Measurements from ENCODE around the gene DHPS. TPM values are rescaled to one million over a fixed set of nuclear protein-coding genes. Genes with fewer than 3 reads are reported as not detected.
"Not testable (repeated sequence)": the region's sequence is repeated elsewhere in the genome, so short reads cannot be mapped to it uniquely, and the experiment has no call there.

The DHPS gene
- total RNA-seq, 1 donor from 2014 or later: 92.9 TPM

DNA sequence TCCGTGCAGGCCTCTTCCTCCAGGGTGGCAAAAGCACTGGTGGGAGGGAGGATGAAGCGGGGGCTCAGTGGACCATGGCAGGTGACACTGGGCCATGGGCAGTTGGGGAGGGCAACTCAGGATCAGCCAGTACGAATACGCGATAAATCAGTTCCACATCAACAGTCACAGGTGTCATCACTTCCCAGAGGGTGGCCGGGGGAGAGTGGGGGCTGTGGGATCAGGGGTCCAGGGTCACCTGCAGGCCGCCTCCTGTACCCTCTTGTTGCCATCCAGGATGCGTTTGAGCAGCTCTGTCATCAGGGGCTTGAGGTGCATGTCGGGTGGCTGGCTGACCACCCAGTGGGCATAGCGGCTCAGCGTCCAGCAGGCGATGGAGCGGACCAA, 24.6 kb upstream of the DHPS start:
- FAIRE-seq (no peak), DNase-seq (ENCODE audit: low spot score in 2 of 2) (no peak)

DNA sequence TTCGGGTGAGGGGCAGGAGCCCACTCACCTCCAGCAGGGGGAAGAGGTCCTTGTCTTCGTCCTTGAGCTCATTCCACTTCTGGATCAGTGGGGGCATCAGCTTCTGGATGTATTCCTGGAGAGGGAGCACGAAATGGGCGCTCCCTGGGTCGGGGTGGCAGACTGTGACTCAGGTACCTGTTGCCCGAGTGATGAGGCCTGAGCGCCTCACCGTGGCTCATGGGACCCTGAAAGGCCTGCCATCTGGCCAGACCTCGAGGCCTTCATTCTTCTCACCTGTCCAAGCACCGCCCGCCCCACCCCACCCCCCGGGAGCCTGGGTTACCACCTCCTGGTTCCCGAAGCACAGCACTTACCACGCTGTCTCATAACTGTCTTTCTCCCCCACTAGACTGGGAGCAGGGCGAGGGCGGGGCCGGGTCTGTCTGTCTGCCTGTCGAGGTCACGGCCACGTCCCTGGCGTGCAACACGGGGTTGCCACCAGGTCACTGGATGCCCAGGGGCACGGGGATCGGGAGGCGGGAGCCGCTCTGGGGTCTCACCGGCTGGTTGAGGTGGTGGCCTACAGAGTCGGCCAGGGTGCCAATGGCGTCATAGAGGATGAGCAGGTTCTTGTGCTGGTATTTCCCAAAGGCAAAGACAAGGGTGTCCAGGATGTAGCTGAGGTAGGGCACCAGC, 24.1 kb upstream of the DHPS start:
- DNase-seq (ENCODE audit: low spot score in 2 of 2): no peak
- FAIRE-seq: no peak

DNA sequence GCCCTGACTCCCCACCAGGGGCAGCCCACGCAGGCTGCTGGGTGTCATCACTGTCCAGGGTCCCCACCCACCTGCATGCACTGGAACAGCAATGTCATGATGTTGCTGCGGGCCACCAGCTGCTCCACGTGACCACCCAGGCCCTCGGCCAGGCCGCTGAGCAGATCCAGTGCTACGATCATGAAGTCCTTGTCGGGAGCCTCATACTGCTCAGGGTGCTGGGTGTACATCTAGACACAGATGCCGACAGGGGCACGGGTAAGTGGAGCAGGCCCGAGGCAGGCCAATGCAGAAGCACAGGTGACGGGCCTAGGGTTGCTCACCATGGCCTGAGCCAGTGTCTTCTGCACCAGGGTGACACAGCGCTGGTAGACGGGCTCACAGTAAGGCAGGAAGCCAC, 23.5 kb upstream of the DHPS start:
- DNase-seq (ENCODE audit: low spot score in 2 of 2) (no peak), FAIRE-seq (no peak)

DNA sequence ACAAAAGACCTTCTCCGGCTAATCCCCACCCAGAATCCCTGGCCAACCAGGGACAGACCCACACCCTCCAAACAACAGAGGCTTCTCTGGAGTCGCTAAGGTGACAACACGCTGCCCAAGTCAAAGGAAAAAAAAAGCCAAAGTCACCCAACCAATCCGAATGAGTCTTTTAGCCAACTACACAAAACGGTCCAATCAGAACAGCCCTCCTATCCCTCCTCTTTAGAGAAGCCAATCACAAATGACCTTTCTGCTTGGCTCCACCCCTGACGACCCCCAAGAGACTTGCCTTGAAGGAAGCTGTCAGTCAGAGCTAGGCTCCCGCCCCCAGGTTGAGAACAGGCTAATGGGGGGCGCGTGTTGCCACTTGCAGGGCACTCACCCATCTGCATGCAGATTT, 21.4 kb upstream of the DHPS start:
- peak in 1 of 2 donors; percentile 50 for DNase-seq (ENCODE audit: low spot score in 2 of 2)

DNA sequence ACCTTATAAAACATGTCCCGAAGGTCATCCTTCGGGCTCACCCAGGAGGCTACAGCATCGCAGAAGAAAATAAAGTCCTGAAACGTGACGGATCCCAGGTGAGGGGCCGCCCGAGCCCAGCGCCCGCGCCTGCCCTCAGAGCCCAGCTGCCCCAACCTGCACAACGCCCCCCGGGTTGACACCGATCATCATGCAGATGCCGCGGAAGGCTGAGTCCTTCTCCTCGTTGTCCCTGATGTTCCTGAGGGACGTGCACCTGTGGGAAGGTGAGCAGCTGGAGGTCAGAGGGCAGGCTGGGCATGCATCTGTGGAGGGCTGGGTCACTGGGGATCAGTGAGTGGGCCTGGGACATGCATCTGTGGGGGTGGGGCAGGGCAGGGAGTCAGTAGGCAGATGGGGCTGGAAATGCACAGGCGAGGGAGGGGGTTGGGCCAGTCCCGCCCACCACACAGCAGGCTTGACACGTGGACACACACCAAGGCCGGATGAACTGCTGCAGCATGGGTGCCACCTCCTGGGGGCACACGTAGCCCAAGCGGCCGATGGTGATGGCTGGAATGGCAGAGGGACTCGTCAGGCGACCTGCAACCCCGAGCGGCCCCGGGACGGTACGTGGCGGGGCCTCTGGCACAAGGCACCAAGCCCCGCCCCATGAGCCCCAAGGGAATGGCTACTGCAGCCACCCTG, 20.1 kb upstream of the DHPS start:
- FAIRE-seq (no peak), DNase-seq (ENCODE audit: low spot score in 2 of 2) (no peak)

More for the DNA sequence above, 21.4 kb upstream of the DHPS start:
- FAIRE-seq: no peak

DNA sequence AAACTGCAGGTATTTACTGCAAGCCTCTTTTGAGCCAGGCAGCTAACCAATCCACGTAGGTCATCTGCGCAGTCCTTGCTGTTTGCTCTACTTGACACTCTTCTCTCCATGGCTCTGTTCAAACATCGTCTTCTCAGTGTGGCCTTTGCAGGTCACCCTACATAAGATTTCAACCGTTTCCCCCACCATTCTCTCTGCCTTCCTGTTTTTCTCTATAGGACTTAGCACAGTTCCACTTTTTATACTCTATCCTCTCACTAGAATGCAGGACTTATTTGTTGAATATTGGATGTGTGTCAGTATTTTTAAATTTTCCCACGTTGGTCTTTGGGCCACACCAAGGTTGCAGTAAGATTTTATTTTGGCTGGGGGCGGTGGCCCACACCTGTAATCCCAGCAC, 16.5 kb upstream of the DHPS start:
- FAIRE-seq: no peak
- DNase-seq (ENCODE audit: low spot score in 2 of 2): no peak

DNA sequence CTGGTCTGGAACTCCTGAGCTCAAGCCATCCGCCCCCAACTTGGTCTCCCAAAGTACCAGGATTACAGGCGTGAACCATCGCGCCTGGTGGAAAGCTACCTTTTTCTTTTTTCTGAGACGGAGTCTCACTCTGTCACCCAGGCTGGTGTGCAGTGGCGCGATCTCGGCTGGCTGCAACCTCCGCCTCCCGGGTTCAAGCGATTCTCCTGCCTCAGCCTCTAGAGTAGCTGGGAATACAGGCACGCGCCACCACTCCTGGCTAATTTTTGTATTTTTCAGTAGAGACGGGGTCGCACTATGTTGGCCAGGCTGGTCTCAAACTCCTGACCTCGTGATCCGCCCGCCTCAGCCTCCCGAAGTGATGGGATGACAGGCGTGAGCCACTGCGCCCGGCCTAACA, 15.7 kb upstream of the DHPS start:
- DNase-seq (ENCODE audit: low spot score in 2 of 2); FAIRE-seq: not testable (repeated sequence)

DNA sequence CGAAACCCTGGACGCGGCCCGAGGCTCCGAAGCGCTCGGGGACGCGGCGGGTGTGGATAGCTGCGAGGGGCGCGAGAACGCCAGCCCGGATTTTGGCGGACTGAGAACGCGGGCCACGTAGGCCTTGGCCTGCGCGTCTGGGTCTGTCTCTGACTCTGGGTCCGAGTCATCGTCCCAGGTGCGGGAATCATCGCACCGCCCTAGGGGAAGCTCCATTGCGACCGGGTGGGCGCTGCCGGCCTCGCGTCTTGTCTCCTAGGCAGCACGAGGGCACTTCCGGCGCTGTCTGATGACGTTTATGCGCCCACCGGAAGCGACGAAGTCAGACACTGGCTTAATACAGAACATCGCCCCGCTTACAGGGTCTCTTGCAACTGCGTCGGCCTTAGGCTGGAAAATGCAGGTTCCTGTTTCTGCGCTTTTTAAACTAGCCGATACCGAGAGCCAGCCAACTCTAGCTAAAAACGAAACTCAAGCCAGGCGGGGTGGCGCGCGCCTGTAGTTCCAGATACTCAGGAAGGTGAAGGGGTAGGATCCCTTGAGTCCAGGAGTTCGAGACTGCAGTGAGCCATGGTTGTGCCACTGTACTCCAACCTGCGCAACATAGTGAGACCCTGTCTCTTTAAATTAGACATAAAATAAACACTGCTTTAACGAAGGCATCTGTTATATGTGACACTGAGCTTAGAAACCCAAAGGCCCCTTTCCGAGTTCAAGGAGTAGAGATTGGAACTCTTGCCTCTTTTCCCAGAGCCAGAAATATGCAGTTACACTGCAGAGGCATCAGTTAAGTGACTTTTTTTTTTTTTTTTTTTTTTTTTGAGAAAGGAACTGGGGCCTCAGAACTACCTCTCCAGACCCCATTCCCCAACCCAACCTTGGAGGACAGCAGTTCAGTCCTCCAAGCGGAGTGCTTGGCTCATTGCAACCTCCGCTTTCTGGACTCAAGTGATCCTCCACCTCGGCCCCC, 15.0 kb upstream of the DHPS start, which contains the start of gene FBXW9:
TSS of gene FBXW9 (minus strand) at position 266 of the 970 bp plus-strand sequence. CDS start at position 216, 50 bp downstream.
- FAIRE-seq (no peak), DNase-seq (ENCODE audit: low spot score in 2 of 2) (peak; percentile 100)

DNA sequence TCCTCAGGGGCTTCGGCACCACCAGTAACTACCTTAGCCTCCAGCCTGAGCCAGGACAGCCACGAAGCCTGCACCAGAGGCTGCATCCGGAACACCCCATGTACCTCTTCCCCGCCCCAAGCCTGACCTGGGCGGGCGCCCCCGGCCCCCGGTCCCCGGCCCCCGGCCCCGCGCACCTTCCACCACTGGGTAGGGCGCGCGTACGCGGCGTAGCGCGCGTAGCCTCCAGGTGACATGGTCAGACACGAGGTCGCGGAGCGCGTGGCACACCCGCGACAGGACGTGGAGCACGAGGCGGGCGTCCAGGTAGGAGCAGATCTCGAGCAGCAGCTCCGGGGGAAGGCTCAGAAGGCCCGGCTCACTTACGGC, 14.3 kb upstream of the DHPS start:
- no peak for DNase-seq (ENCODE audit: low spot score in 2 of 2)

DNA sequence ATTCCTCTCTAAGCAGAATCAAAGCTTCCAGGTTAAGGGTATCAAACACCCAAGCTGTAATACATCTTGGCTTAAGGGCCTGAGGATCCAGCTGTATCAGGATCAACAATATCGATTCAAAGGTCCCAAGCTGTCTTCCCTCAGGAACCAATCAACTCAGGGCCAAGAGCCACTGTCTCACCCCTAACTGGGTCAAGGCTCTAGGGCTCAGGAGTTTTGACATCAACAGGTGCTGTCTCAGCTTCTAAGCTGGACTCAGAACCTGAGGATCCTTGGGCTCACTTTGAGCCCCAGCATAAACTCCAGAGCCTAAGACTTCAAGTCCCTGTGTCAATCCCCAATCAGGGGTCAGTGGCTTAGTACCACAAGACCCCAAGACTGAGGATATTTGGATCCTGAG, 13.8 kb upstream of the DHPS start:
- no peak for FAIRE-seq
- DNase-seq (ENCODE audit: low spot score in 2 of 2): no peak

More for the DNA sequence above, 14.3 kb upstream of the DHPS start:
- FAIRE-seq: no peak

DNA sequence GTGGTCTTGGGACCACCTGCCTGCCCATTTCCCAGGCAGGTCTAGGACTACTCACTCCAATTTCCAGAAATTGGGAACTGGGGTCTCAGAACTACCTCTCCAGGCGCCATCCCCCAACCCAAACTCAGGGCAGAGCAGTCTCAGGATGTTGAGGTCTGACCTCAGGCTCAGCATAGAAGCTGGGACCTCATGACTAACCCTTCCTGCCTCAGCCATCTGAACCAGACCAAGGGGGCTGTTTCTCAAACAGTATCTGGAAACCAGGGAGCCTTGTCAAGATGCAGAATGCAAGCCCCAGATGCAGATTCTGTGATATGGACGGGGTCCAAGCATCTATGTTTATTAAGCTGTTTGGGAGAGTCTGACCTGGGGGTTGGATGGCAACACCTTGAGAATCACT, 13.4 kb upstream of the DHPS start:
- FAIRE-seq: no peak
- no peak for DNase-seq (ENCODE audit: low spot score in 2 of 2)

DNA sequence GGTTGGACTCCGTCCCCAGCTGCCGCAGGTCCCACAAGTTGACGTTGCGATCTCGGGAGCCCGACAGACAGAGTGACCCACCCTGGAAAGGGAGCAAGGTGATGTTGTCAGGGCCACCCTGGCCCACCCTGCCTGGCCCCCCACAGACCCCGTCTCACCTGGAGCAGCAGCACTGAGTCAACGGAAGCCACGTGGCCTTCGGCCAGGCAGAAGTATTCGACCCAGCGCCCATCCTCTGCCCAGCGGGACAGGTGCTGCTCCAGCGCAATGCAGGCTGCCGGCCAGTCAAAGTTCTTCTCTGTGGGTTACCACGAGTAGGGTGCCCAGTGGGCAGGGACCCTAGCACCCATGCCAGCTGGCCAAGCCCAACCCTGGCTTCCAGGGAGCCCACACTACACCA, 13.0 kb upstream of the DHPS start:
- FAIRE-seq (no peak), DNase-seq (ENCODE audit: low spot score in 2 of 2) (no peak)

DNA sequence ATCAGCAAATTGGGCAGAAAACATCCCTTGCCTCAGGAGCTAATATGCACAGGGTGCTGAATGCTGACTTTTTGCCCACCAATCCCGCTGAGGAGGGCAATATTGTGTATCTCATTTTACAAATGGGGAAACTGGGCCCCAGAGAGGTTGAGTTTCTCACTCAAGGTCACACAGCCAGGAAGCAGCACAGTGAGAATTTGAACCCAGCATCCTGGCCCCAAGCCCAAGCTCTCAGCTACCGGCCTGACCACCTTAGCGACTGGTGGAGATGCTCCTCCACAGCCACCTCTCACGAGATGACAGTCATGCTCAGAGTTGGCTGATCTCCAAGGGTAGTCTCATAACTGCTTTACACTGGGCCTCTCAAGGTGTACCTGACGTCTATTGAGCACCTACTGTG, 11.3 kb upstream of the DHPS start:
- DNase-seq (ENCODE audit: low spot score in 2 of 2) (no peak), FAIRE-seq (no peak)

DNA sequence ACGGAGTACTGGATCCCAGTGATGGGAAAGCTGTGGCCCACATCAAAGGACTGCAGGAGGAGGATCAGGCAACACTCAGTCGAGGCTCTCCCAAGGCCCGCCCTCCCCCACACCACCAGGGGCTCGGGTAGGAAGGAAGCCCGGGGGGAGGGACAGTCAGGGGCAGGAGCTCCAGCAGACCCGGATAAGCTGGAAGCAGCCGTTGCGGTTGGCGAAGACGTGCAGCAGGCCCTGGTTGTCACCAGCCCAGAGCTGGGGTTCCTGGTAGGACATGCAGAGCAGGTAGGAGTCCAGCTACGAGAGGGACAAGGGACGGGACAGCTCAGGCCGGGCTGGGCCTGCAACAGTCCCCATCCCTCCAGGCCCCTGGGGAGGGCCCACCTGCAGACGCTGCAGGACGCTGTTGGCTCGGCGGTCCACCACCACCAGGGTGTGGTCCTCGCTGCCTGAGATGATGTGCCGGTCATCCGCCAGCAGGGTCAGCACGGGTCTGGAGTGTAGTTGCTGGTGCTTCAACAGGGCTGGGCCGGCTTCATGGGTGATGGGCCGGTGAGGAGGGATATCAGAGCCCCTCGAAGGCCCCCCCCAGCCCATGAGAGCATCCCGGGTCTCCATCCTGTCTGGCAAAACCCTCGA, 8.0 kb upstream of the DHPS start:
- FAIRE-seq (no peak), DNase-seq (ENCODE audit: low spot score in 2 of 2) (no peak)

DNA sequence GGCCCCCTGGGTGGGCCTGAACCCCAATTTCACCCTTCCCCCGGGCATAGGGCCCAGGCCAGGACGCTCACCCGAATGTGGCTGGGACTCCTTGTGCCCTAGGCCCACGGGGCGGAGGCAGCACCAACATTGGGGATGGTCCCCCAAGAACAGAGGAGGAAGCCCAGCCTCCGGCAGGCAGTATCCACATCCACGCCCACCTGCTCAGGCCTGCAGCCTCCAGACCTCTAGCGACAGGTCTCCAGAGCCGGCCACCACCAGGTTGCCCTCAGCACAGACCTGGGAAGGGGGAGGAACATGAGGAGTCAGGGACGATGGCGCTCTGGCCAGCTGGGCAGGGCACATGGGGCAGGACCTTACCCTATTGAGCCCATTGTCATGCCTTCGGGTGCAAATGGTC, 7.3 kb upstream of the DHPS start:
- no peak for DNase-seq (ENCODE audit: low spot score in 2 of 2)

DNA sequence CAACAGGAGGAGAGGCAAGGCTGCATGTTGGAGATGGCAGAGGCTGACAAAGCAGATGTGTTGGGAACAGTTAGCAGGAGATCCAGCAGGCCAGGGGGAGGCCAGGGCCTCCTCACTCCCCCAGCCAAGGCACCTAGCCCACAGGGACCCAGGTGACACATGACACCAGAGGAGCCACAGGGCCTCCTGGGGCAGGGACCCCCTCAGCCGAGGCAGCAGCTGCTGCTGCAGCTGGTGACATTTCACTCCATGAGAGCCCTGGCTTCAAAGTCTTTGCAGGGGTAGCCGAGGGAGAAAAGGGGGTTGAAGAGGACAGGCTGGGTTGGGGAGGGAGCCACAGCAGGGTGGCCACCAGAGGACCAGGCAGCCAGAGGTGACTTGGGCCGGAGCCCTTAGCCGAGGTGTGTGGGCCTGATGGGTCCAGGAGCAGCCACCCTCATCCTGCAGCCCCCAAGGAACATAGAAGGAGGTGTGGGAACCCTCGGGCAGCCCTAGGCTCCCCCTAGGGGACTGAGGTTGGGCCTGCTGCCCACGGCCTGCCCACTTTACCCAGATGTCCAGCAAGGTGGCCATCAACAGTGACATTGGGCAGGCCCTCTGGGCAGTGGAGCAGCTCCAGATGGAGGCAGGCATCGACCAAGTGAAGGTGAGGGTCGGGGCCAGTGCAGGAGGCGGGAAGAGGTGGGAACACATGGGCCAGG, 6.0 kb upstream of the DHPS start, which contains the start of gene GNG14:
TSS of gene GNG14 (plus strand) at position 503 of the 701 bp plus-strand sequence. CDS start at position 554, 51 bp downstream.
- DNase-seq (ENCODE audit: low spot score in 2 of 2): no peak
- no peak for FAIRE-seq

More for the DNA sequence above, 7.3 kb upstream of the DHPS start:
- no peak for FAIRE-seq

DNA sequence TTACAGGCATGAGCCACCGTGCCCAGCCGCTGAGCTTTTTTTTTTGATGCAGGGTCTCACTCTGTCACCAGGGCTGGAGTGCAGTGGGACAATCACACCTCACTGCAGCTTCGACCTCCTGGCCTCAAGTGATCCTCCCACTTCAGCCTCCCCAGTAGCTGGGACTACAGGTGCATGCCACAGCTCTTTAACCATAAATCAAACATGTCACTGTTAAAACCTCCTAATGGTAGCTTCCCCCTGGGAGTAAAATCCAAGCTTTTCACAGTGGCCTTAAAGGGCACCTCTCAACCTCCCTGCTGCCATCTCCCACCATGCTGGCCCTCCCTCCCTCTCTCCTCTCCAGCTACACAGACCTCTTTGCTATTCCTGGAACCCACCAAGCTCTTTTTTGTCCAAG, 4.2 kb upstream of the DHPS start:
- DNase-seq (ENCODE audit: low spot score in 2 of 2) (no peak), FAIRE-seq (no peak)

DNA sequence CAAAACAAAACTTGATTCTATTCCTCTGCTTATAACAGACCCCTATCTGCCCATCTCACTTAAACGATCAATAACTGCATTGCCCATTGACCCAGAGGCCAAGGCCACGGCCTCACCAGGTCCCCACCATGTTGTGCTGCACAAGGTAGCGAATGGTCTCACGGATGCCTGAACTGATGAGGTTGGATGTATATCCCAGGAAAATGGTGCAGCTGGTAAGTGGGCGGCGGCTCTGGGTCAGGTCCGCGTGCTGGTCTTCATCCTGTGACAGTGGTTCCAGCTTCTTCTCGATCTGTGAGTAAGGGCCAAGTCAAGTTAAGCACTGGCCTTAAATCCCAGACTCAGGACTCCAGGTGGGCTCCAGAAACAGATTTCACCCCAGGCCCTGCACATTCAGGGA, 1.6 kb downstream of the DHPS start:
- no peak for DNase-seq (ENCODE audit: low spot score in 2 of 2)
- no peak for FAIRE-seq

DNA sequence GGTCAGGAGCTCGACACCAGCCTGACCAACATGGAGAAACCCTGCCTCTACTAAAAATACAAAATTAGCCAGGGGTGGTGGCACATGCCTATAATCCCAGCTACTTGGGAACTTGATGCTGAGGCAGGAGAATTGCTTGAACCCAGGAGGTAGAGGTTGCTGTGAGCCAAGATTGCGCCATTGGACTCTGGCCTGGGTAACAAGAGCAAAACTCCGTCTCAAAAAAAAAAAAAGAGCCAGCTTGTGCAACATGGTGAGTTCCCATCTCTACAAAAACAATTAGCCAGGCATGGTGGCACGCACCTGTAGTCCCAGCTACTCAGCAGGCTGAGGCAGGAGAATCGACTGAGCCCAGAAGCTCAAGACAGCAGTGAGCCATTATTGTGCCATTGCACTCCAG, 3.6 kb downstream of the DHPS start:
- FAIRE-seq; DNase-seq (ENCODE audit: low spot score in 2 of 2): not testable (repeated sequence)

DNA sequence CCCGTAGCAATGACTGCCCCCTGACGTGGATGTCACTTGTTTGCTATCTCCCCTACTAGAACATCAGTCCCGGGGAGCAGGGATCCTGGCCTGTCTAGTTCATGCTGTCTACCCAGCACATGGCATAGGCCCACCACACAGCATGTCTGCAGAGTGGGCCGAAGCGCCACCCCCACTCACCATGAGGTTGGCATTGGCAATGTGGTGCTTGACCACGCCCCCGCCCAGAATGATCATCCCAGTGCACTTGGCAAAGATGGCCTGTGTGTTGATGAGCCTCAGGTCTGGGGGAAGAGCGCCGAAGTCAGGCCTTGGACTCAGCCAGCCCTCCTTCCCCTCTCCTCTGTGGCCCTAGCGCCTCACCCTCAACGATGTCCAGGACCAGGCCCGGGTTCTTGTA, 4.8 kb downstream of the DHPS start:
- DNase-seq (ENCODE audit: low spot score in 2 of 2): no peak
- no peak for FAIRE-seq
